Measurements from ENCODE around the gene RAD51B. TPM values are rescaled to one million over a fixed set of nuclear protein-coding genes. Genes with fewer than 3 reads are reported as not detected.

RAD51B gene
- total RNA-seq, 1 experiment from 2014 or later = 20.0 TPM

- no TSS peak for BruUV-seq (replicated peaks)
- TF ChIP-seq CEBPB (IDR thresholded peaks at IDR 0.05; ENCODE audit: low read depth) (no peak), RAD21 (IDR thresholded peaks at IDR 0.05; ENCODE audit: low read depth) (no peak), TCF7L2 (IDR thresholded peaks at IDR 0.05; ENCODE audit: borderline replicate concordance, extremely low read depth, insufficient read depth, insufficient read length) (no peak), FOSL1 (IDR thresholded peaks at IDR 0.05; ENCODE audit: low read depth) (no peak)
- intact Hi-C loops (cut with micrococcal nuclease) = no loop called here
- Histone ChIP-seq H3K4me3 (replicated peaks in 1 of 2; ENCODE audit: low read depth in 1 of 2, low read length in 2 of 2) (no peak overlapping the region), H3K4me2 (ENCODE audit: low read length) (no peak overlapping the region), H3K27me3 (ENCODE audit: insufficient read depth, low read length) (no peaks in the 10 kb centered on the region), H3K36me3 (ENCODE audit: control insufficient read depth in 1 of 2, insufficient read depth in 2 of 2, low read length in 2 of 2) (no peaks in the 10 kb centered on the region), H3K9me2 (ENCODE audit: insufficient read depth) (no peaks in the 10 kb centered on the region), H4K20me1 (ENCODE audit: insufficient read depth) (no peaks in the 10 kb centered on the region), H3K27ac (ENCODE audit: low read depth, low read length) (no peak overlapping the region), H2AFZ (ENCODE audit: low read depth, low read length, poor library complexity, severe bottlenecking) (no peak overlapping the region), H3K79me2 (ENCODE audit: insufficient read depth, low read length) (no peaks in the 10 kb centered on the region), H3K9me3 (ENCODE audit: control insufficient read depth in 1 of 2, insufficient read depth in 1 of 2, low read depth in 1 of 2, low read length in 2 of 2) (no peaks in the 10 kb centered on the region), H3K9ac (ENCODE audit: low read length) (no peak overlapping the region), H3K4me1 (ENCODE audit: control insufficient read depth in 1 of 2, insufficient read depth in 2 of 2, low read length in 2 of 2) (peaks cover 5 to 14% of the 10 kb centered on the region in 2 experiments; a peak in 2 of 4 replicates)
- RAD21 ChIA-PET (ENCODE audit: low non-redundant PET in 1 of 2, low total read pairs in 2 of 2, uncharacterized antibody in 2 of 2, unreplicated experiment in 2 of 2) = no interaction called here
- CTCF ChIA-PET = no interaction called here
- POLR2A ChIA-PET = no interaction called here
- no peak for ATAC-seq
- no peak for DNase-seq (ENCODE audit: low read depth, low spot score)
Observed at GRCh38 chr14:68766299-68767247, 947.0 kb downstream of the RAD51B start.

DNA sequence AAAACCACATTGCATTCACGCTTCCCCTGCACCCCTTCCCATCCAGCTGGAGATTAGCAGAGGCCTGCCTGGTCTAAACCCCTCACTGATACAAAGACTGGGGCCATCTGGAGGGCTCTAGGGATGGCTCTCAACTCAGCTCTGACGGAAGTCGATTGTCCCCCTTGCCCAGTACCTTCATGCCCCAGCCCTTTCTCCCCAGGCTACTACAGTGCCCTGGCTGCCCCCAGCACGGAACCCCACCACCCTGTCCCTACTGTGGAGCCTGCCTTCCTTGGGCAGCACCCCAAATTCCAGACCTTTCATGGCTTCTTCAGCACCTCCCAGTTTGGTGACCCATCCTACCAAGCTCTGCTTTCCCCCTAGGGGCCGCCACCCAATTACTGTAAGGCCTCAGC is 947.7 kb downstream of the RAD51B start:
- Histone ChIP-seq H3K27me3 (ENCODE audit: insufficient read depth, low read length) (no peaks in the 10 kb centered on the region), H3K9me3 (ENCODE audit: control insufficient read depth in 1 of 2, insufficient read depth in 1 of 2, low read depth in 1 of 2, low read length in 2 of 2) (no peaks in the 10 kb centered on the region), H3K9ac (ENCODE audit: low read length) (no peak overlapping the region), H3K4me3 (replicated peaks in 1 of 2; ENCODE audit: low read depth in 1 of 2, low read length in 2 of 2) (no peak overlapping the region), H3K4me1 (ENCODE audit: control insufficient read depth in 1 of 2, insufficient read depth in 2 of 2, low read length in 2 of 2) (peaks cover 5 to 14% of the 10 kb centered on the region in 2 experiments; a peak in 2 of 4 replicates), H4K20me1 (ENCODE audit: insufficient read depth) (no peaks in the 10 kb centered on the region), H2AFZ (ENCODE audit: low read depth, low read length, poor library complexity, severe bottlenecking) (no peak overlapping the region), H3K27ac (ENCODE audit: low read depth, low read length) (no peak overlapping the region), H3K36me3 (ENCODE audit: control insufficient read depth in 1 of 2, insufficient read depth in 2 of 2, low read length in 2 of 2) (no peaks in the 10 kb centered on the region), H3K9me2 (ENCODE audit: insufficient read depth) (no peaks in the 10 kb centered on the region), H3K79me2 (ENCODE audit: insufficient read depth, low read length) (no peaks in the 10 kb centered on the region), H3K4me2 (ENCODE audit: low read length) (no peak overlapping the region)
- RAD21 ChIA-PET (ENCODE audit: low non-redundant PET in 1 of 2, low total read pairs in 2 of 2, uncharacterized antibody in 2 of 2, unreplicated experiment in 2 of 2) = no interaction called here
- POLR2A ChIA-PET = no interaction called here
- CTCF ChIA-PET = no interaction called here
- intact Hi-C loops (cut with micrococcal nuclease) = no loop called here
- DNase-seq (ENCODE audit: low read depth, low spot score) = no peak
- BruUV-seq (replicated peaks) = no TSS peak
- no peak for TF ChIP-seq EZH2 (IDR thresholded peaks at IDR 0.05)
- TF ChIP-seq ZNF274 (IDR thresholded peaks at IDR 0.05; ENCODE audit: low read depth, low read length) = no peak
- no peak for TF ChIP-seq ZFX (IDR thresholded peaks at IDR 0.05)
- no peak for TF ChIP-seq MAX (IDR thresholded peaks at IDR 0.05)
- TF ChIP-seq ATF3 (IDR thresholded peaks at IDR 0.05) = no peak
- no peak for TF ChIP-seq POLR2A (IDR thresholded peaks at IDR 0.05; ENCODE audit: borderline replicate concordance, extremely low read depth, insufficient read depth, insufficient read length)
- no peak for TF ChIP-seq EZH2phosphoT487 (IDR thresholded peaks at IDR 0.05; ENCODE audit: borderline replicate concordance)
- TF ChIP-seq CBX3 (IDR thresholded peaks at IDR 0.05; ENCODE audit: low read depth) = no peak
- no peak for TF ChIP-seq TCF7L2 (IDR thresholded peaks at IDR 0.05; ENCODE audit: borderline replicate concordance, extremely low read depth, insufficient read depth, insufficient read length)
- TF ChIP-seq RAD21 (IDR thresholded peaks at IDR 0.05; ENCODE audit: low read depth) = no peak
- no peak for TF ChIP-seq SP1 (IDR thresholded peaks at IDR 0.05; ENCODE audit: low read depth)
- TF ChIP-seq POLR2AphosphoS5 (IDR thresholded peaks at IDR 0.05; ENCODE audit: low read depth, low read length) = no peak
- ATAC-seq = no peak

All from HCT116 (cell line).